ENCODE results near the gene PIK3R2. TPM values are rescaled to one million over a fixed set of nuclear protein-coding genes. Genes with fewer than 3 reads are reported as not detected.

PIK3R2 gene
- total and polyA plus RNA-seq, 2 experiments from 2014 or later: 8.5 to 66.6 TPM

GRCh38 chr19:18147396-18147795 is 5.6 kb upstream of the PIK3R2 start:
- Mint-ChIP-seq H3K4me3 (no peak overlapping the region), H3K27ac (no peak overlapping the region), H3K36me3 (ENCODE audit: low read depth) (peaks cover 17% of the 10 kb centered on the region), H3K4me1 (peaks cover 5% of the 10 kb centered on the region; the same call in 2 of the 3 replicates), H3K27me3 (ENCODE audit: insufficient read depth, low read depth, poor library complexity) (peaks cover 2% of the 10 kb centered on the region), H3K9me3 (no peaks in the 10 kb centered on the region)
- Histone ChIP-seq H3K4me2 (no peak overlapping the region), H3K9me2 (ENCODE audit: insufficient read depth) (no peaks in the 10 kb centered on the region), H3K27ac (ENCODE audit: low read depth) (no peak overlapping the region), H3F3A (replicated peaks; ENCODE audit: low read depth) (0 out of 2 replicates have a peak, but pooled peaks cover 3% of the 10 kb centered on the region), H4K20me1 (replicated peaks; ENCODE audit: insufficient read depth) (no peaks in the 10 kb centered on the region), H3K4me3 (no peak overlapping the region), H3K27me3 (ENCODE audit: insufficient read depth) (no peaks in the 10 kb centered on the region), H3K79me2 (replicated peaks; ENCODE audit: insufficient read depth) (no peaks in the 10 kb centered on the region), H2AFZ (no peak overlapping the region), H3K36me3 (ENCODE audit: insufficient read depth) (no peaks in the 10 kb centered on the region; the same call in 1 of the 2 replicates), H3K4me1 (ENCODE audit: insufficient read depth) (peaks cover 5% of the 10 kb centered on the region; the same call in 1 of the 2 replicates)
- no peak for ATAC-seq
- no peak for DNase-seq (ENCODE audit: low spot score)
- TF ChIP-seq POLR2AphosphoS5 (IDR thresholded peaks at IDR 0.05; ENCODE audit: low read depth) (no peak), CTCF (conservative IDR thresholded peaks at IDR 0.05; ENCODE audit: low read depth in 2 of 2) (no peak), NANOG (IDR thresholded peaks at IDR 0.05; ENCODE audit: borderline replicate concordance) (no peak), EZH2 (IDR thresholded peaks at IDR 0.05; ENCODE audit: low read depth, unreplicated experiment) (no peak), EZH2phosphoT487 (IDR thresholded peaks at IDR 0.05; ENCODE audit: unreplicated experiment) (no peak), STAT1 (IDR thresholded peaks at IDR 0.05; ENCODE audit: unreplicated experiment) (no peak), CREB1 (CRISPR knock-in tag; IDR thresholded peaks at IDR 0.05; ENCODE audit: low read depth) (no peak), JUNB (IDR thresholded peaks at IDR 0.05; ENCODE audit: unreplicated experiment) (no peak), ZNF331 (CRISPR knock-in tag; IDR thresholded peaks at IDR 0.05; ENCODE audit: low read depth) (no peak), ETS1 (IDR thresholded peaks at IDR 0.05) (no peak), ZNF114 (CRISPR knock-in tag; IDR thresholded peaks at IDR 0.05) (no peak)
- TF ChIP-seq, protein P1, sequence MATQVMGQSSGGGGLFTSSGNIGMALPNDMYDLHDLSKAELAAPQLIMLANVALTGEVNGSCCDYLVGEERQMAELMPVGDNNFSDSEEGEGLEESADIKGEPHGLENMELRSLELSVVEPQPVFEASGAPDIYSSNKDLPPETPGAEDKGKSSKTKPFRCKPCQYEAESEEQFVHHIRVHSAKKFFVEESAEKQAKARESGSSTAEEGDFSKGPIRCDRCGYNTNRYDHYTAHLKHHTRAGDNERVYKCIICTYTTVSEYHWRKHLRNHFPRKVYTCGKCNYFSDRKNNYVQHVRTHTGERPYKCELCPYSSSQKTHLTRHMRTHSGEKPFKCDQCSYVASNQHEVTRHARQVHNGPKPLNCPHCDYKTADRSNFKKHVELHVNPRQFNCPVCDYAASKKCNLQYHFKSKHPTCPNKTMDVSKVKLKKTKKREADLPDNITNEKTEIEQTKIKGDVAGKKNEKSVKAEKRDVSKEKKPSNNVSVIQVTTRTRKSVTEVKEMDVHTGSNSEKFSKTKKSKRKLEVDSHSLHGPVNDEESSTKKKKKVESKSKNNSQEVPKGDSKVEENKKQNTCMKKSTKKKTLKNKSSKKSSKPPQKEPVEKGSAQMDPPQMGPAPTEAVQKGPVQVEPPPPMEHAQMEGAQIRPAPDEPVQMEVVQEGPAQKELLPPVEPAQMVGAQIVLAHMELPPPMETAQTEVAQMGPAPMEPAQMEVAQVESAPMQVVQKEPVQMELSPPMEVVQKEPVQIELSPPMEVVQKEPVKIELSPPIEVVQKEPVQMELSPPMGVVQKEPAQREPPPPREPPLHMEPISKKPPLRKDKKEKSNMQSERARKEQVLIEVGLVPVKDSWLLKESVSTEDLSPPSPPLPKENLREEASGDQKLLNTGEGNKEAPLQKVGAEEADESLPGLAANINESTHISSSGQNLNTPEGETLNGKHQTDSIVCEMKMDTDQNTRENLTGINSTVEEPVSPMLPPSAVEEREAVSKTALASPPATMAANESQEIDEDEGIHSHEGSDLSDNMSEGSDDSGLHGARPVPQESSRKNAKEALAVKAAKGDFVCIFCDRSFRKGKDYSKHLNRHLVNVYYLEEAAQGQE (IDR thresholded peaks at IDR 0.05; ENCODE audit: unreplicated experiment): no peak
- TF ChIP-seq, protein P2, sequence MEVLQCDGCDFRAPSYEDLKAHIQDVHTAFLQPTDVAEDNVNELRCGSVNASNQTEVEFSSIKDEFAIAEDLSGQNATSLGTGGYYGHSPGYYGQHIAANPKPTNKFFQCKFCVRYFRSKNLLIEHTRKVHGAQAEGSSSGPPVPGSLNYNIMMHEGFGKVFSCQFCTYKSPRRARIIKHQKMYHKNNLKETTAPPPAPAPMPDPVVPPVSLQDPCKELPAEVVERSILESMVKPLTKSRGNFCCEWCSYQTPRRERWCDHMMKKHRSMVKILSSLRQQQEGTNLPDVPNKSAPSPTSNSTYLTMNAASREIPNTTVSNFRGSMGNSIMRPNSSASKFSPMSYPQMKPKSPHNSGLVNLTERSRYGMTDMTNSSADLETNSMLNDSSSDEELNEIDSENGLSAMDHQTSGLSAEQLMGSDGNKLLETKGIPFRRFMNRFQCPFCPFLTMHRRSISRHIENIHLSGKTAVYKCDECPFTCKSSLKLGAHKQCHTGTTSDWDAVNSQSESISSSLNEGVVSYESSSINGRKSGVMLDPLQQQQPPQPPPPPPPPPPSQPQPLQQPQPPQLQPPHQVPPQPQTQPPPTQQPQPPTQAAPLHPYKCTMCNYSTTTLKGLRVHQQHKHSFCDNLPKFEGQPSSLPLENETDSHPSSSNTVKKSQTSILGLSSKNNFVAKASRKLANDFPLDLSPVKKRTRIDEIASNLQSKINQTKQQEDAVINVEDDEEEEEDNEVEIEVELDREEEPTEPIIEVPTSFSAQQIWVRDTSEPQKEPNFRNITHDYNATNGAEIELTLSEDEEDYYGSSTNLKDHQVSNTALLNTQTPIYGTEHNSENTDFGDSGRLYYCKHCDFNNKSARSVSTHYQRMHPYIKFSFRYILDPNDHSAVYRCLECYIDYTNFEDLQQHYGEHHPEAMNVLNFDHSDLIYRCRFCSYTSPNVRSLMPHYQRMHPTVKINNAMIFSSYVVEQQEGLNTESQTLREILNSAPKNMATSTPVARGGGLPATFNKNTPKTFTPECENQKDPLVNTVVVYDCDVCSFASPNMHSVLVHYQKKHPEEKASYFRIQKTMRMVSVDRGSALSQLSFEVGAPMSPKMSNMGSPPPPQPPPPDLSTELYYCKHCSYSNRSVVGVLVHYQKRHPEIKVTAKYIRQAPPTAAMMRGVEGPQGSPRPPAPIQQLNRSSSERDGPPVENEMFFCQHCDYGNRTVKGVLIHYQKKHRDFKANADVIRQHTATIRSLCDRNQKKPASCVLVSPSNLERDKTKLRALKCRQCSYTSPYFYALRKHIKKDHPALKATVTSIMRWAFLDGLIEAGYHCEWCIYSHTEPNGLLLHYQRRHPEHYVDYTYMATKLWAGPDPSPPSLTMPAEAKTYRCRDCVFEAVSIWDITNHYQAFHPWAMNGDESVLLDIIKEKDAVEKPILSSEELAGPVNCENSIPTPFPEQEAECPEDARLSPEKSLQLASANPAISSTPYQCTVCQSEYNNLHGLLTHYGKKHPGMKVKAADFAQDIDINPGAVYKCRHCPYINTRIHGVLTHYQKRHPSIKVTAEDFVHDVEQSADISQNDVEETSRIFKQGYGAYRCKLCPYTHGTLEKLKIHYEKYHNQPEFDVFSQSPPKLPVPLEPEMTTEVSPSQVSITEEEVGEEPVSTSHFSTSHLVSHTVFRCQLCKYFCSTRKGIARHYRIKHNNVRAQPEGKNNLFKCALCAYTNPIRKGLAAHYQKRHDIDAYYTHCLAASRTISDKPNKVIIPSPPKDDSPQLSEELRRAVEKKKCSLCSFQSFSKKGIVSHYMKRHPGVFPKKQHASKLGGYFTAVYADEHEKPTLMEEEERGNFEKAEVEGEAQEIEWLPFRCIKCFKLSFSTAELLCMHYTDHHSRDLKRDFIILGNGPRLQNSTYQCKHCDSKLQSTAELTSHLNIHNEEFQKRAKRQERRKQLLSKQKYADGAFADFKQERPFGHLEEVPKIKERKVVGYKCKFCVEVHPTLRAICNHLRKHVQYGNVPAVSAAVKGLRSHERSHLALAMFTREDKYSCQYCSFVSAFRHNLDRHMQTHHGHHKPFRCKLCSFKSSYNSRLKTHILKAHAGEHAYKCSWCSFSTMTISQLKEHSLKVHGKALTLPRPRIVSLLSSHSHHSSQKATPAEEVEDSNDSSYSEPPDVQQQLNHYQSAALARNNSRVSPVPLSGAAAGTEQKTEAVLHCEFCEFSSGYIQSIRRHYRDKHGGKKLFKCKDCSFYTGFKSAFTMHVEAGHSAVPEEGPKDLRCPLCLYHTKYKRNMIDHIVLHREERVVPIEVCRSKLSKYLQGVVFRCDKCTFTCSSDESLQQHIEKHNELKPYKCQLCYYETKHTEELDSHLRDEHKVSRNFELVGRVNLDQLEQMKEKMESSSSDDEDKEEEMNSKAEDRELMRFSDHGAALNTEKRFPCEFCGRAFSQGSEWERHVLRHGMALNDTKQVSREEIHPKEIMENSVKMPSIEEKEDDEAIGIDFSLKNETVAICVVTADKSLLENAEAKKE (CRISPR knock-in tag; IDR thresholded peaks at IDR 0.05): no peak

Data from GM23338 (cell line).